NCI-H345 treated with DMSO at 0.1 percent for 48 hours (cell line): ENCODE data around the gene ABI1.
"Not testable (repeated sequence)": the region's sequence is repeated elsewhere in the genome, so short reads cannot be mapped to it uniquely, and the experiment has no call there.

ENCODE experiments used
- DNase-seq: peaks from one replicate; lab custom pipeline; 2025; ENCODE audit not compliant: unreplicated experiment; lab: John Stamatoyannopoulos, UW

ABI1 gene

GRCh38 chr10:26805567-26806245, 55.1 kb downstream of the ABI1 start:
- DNase-seq = no peak

GRCh38 chr10:26804418-26805393, 56.1 kb downstream of the ABI1 start:
- no peak for DNase-seq

DNA sequence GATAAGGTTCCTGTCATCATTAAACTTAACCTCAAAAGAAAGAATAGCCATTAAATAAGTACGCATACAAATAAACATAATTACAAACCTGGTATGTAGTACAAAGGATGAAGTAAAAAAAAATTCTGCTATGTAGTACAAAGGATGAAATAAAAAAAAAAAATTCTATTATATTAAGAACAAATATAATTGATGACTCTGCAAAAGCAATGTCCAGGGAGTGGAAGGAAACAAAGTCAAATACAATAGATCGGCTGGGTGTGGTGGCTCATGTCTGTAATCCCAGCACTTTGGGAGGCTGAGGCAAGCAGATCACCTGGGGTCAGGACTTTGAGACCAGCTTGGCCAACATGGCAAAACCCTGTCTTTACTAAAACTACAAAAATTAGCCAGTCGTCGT, 56.9 kb downstream of the ABI1 start:
- DNase-seq = no peak

DNA sequence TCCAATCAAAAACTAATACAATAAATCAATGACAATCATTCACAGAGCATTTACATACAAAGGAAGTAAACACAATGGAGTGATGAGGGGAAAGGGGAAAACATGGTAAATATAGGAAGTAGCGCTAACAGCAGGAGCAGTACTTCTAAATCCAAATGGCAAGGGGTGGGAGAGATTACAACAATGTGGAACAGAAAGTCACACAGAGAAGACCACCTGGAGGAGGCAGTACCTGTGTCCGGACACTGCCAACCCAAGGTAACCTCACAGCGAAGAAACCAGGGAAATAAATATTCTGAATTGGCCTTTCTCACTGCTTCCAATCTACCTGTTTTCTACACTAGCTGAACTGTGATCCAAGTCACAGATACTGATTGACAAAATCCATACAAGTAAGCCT, 58.2 kb downstream of the ABI1 start:
- DNase-seq = no peak

GRCh38 chr10:26801831-26802230, 58.9 kb downstream of the ABI1 start:
- no peak for DNase-seq

- no peak for DNase-seq
Measured at GRCh38 chr10:26801274-26801673, 59.5 kb downstream of the ABI1 start.

DNA sequence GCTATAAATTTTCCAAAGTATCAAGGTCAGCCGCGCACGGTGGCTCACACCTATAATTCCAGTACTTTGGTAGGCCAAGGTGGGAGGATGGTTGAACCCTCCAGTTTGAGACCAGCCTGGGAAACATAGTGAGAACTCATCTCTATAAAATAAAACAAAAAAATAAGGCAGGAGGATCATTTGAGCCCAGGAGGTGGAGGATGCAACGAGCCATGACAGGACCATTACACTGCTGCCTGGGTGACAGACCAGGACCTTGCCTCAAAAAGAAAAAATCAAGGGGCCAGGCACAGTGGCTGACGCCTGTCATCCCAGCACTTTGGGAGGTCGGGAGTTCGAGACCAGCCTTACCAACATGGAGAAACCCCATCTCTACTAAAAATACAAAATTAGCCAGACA, 60.3 kb downstream of the ABI1 start:
- DNase-seq = no peak

- no peak for DNase-seq
Measured at GRCh38 chr10:26799342-26799741, 61.4 kb downstream of the ABI1 start.

DNA sequence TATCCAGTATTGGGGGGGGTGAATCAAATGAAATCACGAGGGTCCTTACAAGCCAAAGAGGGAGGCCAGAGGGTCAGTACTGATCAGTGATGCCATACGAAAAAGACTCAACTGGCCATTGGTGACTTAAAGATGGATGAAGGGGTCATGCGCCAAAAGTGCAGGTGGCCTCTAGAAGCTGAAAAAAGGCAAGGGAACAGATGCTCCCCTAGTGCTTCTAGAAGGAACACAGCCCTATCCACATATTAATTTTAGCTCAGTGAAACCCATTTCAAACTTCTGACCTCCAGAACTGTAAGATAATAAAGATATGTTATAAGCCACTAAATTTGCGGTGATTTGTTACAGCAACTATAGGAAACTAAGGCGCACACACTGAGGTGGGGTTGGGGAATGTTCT, 62.5 kb downstream of the ABI1 start:
- DNase-seq = no peak

DNA sequence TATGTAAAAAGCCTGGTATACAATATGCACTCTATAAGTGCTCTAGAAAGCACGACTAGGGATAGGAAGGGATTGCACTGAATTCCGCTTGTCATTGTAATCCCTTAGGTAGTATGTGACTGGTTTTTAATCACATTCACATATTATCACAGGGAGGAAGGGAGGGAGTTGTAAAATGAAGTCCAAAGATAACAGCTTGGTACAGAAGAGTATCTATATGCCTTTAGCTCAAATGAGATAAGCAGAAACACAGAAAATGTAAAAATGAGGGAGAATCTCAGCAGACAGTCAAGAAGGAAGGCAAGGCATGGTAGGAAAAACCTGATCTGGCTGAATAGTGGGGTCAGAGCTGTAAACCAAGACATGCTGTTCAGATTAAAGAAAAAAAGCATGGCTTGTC, 63.4 kb downstream of the ABI1 start:
- no peak for DNase-seq

GRCh38 chr10:26792758-26793495, 67.8 kb downstream of the ABI1 start:
- no peak for DNase-seq

GRCh38 chr10:26790221-26790995, 70.3 kb downstream of the ABI1 start:
- no peak for DNase-seq

GRCh38 chr10:26789779-26790178, 71.0 kb downstream of the ABI1 start:
- DNase-seq = not testable (repeated sequence)

- no peak for DNase-seq
Measured at GRCh38 chr10:26787362-26787761, 73.4 kb downstream of the ABI1 start.

DNA sequence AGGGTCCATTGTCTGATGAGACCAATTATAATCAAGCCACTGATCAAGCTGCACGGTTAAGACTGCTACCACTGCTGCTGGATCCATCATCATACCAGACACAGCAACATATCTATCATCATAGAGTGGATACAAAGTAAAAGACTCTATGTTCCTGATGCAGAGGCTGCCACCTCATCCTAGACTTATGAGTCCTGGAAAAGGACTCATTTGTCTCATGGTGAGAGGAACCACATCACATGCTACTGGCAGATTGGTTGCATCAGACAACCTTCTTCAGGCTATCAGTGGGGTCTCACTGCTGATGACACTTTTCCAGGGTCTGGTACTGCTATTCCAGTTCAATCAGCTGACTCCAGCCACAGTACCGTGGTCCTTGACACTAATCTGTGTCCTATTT, 79.0 kb downstream of the ABI1 start:
- no peak for DNase-seq

- no peak for DNase-seq
Measured at GRCh38 chr10:26780793-26781601, 79.8 kb downstream of the ABI1 start.

DNA sequence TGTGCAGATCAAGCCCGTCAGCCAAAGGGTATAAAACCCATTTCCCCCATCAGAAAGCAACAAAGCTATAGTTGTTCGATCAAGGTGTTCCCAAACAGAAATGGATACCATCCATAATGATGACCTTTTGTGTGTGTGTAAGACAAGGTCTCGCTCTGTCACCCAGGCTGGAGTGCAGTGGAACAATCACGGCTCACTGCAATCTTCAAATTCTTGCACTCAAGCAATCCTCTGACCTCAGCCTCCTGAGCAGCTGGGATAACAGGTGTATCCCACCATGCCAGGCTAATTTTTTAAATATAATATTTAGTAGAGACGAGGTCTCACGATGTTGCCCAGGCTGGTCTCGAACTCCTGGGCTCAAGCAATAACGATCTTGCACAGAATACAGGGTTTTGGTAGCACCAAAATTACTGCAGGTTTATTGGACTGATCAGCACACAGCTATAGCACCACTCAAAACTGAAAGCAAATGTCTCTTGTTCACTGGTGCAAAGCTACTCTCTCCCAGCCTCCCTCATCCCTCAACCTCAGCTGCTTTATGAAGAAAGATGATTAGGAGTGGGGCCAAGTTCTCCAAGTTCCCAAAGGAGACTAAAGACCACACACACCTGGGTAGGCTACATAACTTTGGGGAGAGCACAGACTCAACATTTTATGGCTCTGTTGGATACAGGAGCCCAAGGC, 80.5 kb downstream of the ABI1 start:
- DNase-seq = no peak

DNA sequence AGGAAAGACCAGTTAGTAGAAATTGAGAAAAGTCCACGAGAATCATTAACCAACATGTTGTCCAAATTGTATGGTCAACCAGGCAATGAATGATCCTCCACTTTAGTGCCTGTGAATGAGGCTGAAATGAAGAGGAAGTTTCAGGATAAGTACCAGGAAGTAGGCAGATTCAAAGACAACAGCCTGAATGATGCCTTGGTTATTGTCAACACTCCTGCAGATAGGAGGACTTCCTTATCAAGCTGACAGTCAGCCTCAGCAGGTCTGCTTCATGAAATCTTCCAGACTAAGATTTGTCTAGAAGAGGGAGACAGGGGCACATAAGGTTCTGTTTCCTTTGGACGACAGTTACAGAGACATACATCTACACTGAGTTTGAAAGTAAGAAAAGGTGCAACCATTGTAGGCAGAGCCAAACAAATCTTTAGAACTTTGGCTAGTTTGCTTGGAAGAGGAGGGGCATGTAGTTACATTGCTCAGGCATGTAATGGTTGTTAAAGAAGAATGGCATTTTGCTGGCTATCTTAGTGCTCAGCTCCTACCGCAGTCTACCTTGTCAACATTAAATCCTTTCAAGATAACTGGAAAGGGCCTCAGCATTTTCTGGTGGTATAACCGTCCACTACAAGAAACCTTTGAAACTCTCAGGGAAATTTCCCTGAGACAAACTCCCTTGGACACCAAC, 81.4 kb downstream of the ABI1 start:
- no peak for DNase-seq

- no peak for DNase-seq
Measured at GRCh38 chr10:26777686-26778085, 83.1 kb downstream of the ABI1 start.
